ENCODE measurements around the gene ERC2.
"Not testable (repeated sequence)": the region's sequence is repeated elsewhere in the genome, so short reads cannot be mapped to it uniquely, and the experiment has no call there.

Gene ERC2

DNA sequence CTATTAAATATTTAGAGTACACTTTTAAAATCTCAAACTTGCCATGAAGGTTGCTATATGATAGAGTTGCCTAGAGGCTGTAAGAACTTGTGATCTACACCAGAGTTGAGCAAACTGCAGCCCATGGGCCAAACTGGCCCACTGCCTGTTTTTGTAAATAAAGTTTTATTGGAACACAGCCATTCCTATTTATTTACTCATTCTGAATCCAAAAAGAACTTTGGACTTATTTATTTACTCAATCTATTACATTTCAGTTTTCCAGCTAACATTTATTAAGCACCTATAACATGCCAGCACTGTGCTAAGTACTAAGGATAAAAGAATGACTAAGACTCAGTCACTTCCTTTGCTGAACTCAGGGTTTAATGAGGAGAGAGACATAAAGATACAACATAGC is 403.6 kb downstream of the ERC2 start:
- DNase-seq (ENCODE audit: low read depth in 2 of 2), result no peak

DNA sequence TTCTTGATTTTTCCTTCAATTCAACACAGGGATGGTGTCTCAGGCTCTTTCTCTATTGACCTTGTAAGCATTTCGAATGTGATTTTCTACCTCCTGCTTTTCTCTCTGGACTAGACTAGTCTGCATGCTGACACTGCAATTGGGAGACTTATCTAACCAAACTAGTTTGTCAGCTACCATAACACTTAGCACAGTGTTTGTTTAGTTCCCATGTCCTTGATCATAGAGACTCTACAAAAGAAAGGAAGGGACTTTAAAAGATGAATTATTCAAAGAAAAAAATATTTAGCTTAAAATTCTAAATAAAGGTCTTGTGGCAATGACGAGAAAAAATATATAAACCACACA is 407.0 kb downstream of the ERC2 start:
- no peak for DNase-seq (ENCODE audit: low read depth in 2 of 2)

DNA sequence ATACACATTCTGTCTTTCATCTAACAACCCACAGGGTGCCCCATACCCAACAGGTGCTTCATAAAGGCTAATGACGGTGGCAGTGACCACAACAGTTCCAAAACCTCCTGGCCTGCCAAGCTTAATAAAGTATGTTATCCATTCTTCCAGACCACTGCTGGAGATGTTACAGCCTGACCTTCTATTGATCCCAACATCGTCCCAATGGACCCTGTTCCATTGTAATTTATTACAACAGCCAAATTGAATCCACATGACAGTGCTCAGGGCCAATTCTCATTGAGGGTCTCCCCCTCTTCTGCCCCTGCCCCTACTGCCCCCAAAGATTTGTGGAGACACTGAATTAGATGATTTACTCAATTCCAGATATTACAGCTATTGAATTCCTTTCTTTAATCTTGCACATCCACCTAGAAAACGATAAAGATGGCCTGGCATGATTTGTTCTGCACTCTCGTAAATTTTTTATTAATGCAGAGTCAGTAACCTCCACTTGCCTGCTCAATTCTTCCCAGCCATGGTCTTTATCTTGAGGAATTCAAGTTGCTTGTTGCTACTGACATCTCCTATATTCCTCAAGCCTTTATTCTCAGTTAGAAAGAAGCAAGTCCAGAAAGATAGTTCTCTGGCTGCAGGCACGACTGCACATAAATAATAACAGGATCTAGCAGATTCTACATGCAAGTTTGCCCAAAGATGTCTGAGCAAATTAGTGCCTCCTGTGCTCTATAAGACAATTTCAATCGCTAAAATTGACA is 407.6 kb downstream of the ERC2 start:
- no peak for DNase-seq (ENCODE audit: low read depth in 2 of 2)

GRCh38 chr3:56059731-56060130 is 408.5 kb downstream of the ERC2 start:
- no peak for DNase-seq (ENCODE audit: low read depth in 2 of 2)

GRCh38 chr3:56055951-56056350 is 412.3 kb downstream of the ERC2 start:
- DNase-seq (ENCODE audit: low read depth in 2 of 2), result no peak

GRCh38 chr3:56055546-56055945 is 412.7 kb downstream of the ERC2 start:
- no peak for DNase-seq (ENCODE audit: low read depth in 2 of 2)

GRCh38 chr3:56054844-56055243 is 413.4 kb downstream of the ERC2 start:
- no peak for DNase-seq (ENCODE audit: low read depth in 2 of 2)

DNA sequence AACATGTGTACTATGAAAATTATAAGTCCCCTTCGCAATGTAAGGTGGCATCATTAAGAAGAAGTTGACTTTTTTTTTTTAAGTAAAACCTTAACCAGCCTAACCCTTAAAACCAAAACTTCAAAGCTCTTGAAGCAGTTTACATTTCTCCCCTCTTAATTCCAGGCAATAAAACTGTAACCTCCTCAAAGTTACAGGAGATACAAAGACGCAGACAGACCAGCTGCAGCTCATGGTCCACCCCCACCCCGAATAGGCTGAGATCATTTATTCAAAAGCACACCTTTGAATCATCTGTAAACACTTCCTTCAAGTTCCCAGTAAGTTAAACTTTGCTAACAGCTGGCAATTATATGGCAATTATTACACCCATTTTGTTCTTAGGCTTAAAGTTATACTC is 414.5 kb downstream of the ERC2 start:
- no peak for DNase-seq (ENCODE audit: low read depth in 2 of 2)

GRCh38 chr3:56052188-56052587 is 416.1 kb downstream of the ERC2 start:
- no peak for DNase-seq (ENCODE audit: low read depth in 2 of 2)

- DNase-seq (ENCODE audit: low read depth in 2 of 2), result no peak
Measured at GRCh38 chr3:56051052-56051451, 417.2 kb downstream of the ERC2 start.

DNA sequence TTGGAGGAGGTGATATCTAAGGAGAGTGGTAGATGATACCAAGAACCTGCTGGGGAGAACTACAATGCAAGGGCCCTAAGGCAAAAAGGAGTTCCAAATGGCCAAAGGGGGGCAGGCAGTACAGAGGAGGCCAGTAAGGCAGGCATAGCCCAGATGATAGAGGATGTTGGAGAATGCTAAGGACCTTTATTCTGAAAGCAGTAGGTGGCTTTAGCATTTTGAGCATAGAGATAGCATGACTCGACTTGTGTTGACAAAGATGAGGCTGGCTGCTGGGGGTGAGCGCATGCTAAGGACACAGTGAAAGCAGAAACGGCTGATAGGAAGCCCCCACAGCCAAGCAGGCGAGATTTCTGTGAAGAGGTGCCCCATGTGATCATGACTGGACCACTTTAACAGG is 419.3 kb downstream of the ERC2 start:
- DNase-seq (ENCODE audit: low read depth in 2 of 2), result no peak

GRCh38 chr3:56048331-56048730 is 419.9 kb downstream of the ERC2 start:
- no peak for DNase-seq (ENCODE audit: low read depth in 2 of 2)

- no peak for DNase-seq (ENCODE audit: low read depth in 2 of 2)
Measured at GRCh38 chr3:56042326-56042951, 425.8 kb downstream of the ERC2 start.

DNA sequence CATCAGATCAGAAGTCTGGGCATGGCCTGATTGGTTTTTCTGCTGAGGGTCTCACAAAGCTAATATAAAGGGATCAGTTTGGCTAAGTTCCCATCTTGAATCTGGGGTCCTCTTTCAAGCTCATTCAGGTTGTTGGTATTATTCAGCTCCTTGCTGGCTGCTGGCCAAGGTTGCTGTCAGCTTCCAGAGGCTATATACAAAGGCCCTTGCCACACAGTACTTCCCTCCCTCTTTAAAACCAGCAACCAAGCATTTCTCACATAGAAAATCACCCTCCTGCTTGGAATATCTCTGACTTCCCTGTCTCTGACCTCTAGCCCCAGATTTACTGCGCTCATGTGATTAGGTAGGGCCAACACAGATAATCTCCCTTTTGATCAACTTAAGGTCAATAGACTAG is 442.9 kb downstream of the ERC2 start:
- no peak for DNase-seq (ENCODE audit: low read depth in 2 of 2)

GRCh38 chr3:56023546-56023945 is 444.7 kb downstream of the ERC2 start:
- no peak for DNase-seq (ENCODE audit: low read depth in 2 of 2)

GRCh38 chr3:56022619-56023018 is 445.6 kb downstream of the ERC2 start:
- no peak for DNase-seq (ENCODE audit: low read depth in 2 of 2)

GRCh38 chr3:56019490-56020146 is 448.6 kb downstream of the ERC2 start:
- no peak for DNase-seq (ENCODE audit: low read depth in 2 of 2)

DNA sequence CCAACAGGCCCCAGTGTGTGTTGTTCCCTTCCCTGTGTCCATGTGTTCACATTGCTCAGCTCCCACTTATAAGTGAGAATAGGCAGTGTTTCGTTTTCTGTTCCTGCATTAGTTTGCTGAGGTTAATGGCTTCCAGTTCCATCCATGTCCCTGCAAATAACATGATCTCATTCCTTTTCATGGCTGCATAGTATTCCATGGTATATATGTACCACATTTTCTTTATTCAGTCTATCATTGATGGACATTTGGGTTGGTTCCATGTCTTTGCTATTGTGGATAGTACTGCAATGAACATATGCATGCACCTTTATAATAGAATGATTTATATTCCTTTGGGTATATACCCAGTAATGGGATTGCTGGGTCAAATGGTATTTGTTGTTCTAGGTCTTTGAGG is 452.9 kb downstream of the ERC2 start:
- not testable (repeated sequence) for DNase-seq (ENCODE audit: low read depth in 2 of 2)

DNA sequence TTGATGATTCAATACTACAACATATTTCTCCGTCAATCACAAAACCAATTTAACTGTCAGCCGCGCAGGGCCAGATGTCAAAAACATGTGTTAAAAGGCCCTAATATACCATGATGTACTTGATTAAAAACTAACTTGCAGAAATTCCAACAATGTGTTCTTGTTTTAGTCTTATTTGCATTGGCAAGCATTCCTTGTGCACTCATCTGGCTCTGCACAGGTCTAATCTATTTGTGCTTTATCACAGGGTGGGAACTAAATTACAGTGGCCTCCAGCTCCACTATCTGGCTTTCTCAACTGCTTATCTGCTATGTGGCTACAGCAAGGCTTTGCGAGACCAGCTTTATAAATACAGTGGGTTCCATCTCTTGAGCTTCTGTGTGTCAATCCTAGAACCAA is 455.5 kb downstream of the ERC2 start:
- DNase-seq (ENCODE audit: low read depth in 2 of 2), result no peak

DNA sequence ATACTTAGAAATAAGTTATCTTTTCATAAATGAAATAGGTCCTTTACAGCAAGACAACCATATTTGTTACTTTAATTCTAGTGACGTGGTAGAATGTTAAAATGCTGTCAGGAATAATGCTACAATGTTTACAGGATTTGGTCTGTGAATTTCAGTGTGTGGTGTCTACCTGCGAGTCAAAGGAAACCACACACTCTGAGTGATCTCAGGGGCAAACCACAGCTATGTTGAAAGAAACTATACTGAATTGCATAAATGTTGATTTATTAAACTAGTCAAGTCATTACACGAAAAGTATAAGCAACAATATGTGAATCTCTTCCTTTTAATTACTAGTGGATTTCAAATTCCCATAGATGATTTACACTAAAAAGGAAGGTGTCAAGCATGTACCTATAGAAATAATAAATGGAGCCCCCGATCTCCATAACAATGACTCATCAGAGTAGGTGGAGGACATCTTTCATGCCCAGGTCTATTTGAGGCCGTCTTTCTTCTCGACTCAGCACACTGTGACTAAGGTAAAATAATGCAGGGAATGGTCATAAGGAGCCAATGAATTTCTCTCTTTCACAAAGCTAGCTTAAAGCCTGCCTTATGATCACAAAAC is 463.0 kb downstream of the ERC2 start:
- DNase-seq (ENCODE audit: low read depth in 2 of 2), result no peak

DNA sequence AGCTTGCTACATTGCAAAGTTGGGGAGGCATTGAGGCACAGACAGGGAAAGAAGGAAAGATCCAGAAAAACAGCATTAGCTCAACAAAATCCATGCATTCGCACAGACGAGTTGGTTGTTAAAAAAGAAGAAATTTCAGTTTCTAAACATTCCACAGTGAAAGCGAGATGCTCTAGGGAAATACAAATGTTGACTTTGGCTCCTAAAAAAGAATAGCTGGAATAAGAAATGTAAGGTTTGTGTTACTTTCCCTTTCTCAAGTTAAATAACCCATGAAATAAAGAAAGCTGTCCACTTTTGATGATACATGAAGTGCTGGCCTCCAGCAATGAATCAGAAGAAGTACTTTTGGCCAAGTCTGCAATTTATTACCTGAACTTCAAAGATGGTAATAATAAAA is 465.1 kb downstream of the ERC2 start:
- no peak for DNase-seq (ENCODE audit: low read depth in 2 of 2)

- DNase-seq (ENCODE audit: low read depth in 2 of 2), result no peak
Measured at GRCh38 chr3:56001991-56002390, 466.3 kb downstream of the ERC2 start.

- no peak for DNase-seq (ENCODE audit: low read depth in 2 of 2)
Measured at GRCh38 chr3:56001537-56001936, 466.7 kb downstream of the ERC2 start.

Measured in stimulated activated CD8-positive, alpha-beta memory T cell treated with anti-CD3 and anti-CD28 coated beads, Interleukin-2, amount 100 ng/mL, for 1 hour (primary cell).